ENCODE results near the gene LRPAP1. TPM values are rescaled to one million over a fixed set of nuclear protein-coding genes. Genes with fewer than 3 reads are reported as not detected.

LRPAP1 gene
- polyA plus RNA-seq, 1 donor from 2014 or later = 91.1 TPM

GRCh38 chr4:3523146-3523627 is 9.0 kb downstream of the LRPAP1 start:
- H2AFZ ChIP-seq (ENCODE audit: low read depth, low read length) = no peak overlapping the region
- H3K9me2 ChIP-seq (ENCODE audit: insufficient read depth, low read length) = no peaks in the 10 kb centered on the region
- no peak overlapping the region for H3K9ac ChIP-seq (ENCODE audit: low read length)
- no peak overlapping the region for H3K4me2 ChIP-seq (ENCODE audit: low read length)
- H3F3A ChIP-seq (ENCODE audit: insufficient read depth, low read length, poor library complexity, severe bottlenecking) = no peaks in the 10 kb centered on the region
- no peaks in the 10 kb centered on the region for H3K9me3 ChIP-seq (ENCODE audit: low read length)
- H3K4me3 ChIP-seq (ENCODE audit: low read length) = no peak overlapping the region
- H3K79me2 ChIP-seq (replicated peaks; ENCODE audit: insufficient read depth, low read length) = no peaks in the 10 kb centered on the region
- no peaks in the 10 kb centered on the region for H4K20me1 ChIP-seq (ENCODE audit: insufficient read depth)
- H3K27ac ChIP-seq (ENCODE audit: low read length) = no peak overlapping the region
- no peaks in the 10 kb centered on the region for H3K36me3 ChIP-seq (ENCODE audit: insufficient read depth, low read length)
- H3K27me3 ChIP-seq (ENCODE audit: insufficient read depth, low read depth, low read length) = no peaks in the 10 kb centered on the region
- no peak for TF ChIP-seq CTCF (IDR thresholded peaks at IDR 0.05; ENCODE audit: poor library complexity, severe bottlenecking)
- no peak for TF ChIP-seq MXI1 (conservative IDR thresholded peaks at IDR 0.05; ENCODE audit: poor library complexity, severe bottlenecking)
- TF ChIP-seq EP300 (conservative IDR thresholded peaks at IDR 0.05; ENCODE audit: poor library complexity, severe bottlenecking) = no peak
- no peak for TF ChIP-seq REST (IDR thresholded peaks at IDR 0.05; ENCODE audit: borderline replicate concordance)
- TF ChIP-seq SMC3 (conservative IDR thresholded peaks at IDR 0.05; ENCODE audit: poor library complexity) = no peak
- TF ChIP-seq RAD21 (conservative IDR thresholded peaks at IDR 0.05) = no peak
- TF ChIP-seq TAF1 (IDR thresholded peaks at IDR 0.05; ENCODE audit: low read depth) = no peak
- no peak for TF ChIP-seq POLR2AphosphoS5 (IDR thresholded peaks at IDR 0.05)
- no peak for TF ChIP-seq EZH2 (IDR thresholded peaks at IDR 0.05; ENCODE audit: borderline replicate concordance, insufficient read depth, low read length, poor library complexity, severe bottlenecking)

GRCh38 chr4:3522651-3523050 is 9.6 kb downstream of the LRPAP1 start:
- Histone ChIP-seq H3F3A (ENCODE audit: insufficient read depth, low read length, poor library complexity, severe bottlenecking) (no peaks in the 10 kb centered on the region), H3K9me3 (ENCODE audit: low read length) (no peaks in the 10 kb centered on the region), H3K9ac (ENCODE audit: low read length) (no peak overlapping the region), H3K4me3 (ENCODE audit: low read length) (no peak overlapping the region), H3K9me2 (ENCODE audit: insufficient read depth, low read length) (no peaks in the 10 kb centered on the region), H3K27ac (ENCODE audit: low read length) (no peak overlapping the region), H3K4me2 (ENCODE audit: low read length) (no peak overlapping the region), H2AFZ (ENCODE audit: low read depth, low read length) (no peak overlapping the region), H3K36me3 (ENCODE audit: insufficient read depth, low read length) (no peaks in the 10 kb centered on the region), H4K20me1 (ENCODE audit: insufficient read depth) (no peaks in the 10 kb centered on the region), H3K79me2 (replicated peaks; ENCODE audit: insufficient read depth, low read length) (no peaks in the 10 kb centered on the region), H3K27me3 (ENCODE audit: insufficient read depth, low read depth, low read length) (no peaks in the 10 kb centered on the region)
- TF ChIP-seq POLR2AphosphoS5 (IDR thresholded peaks at IDR 0.05) (no peak), SMC3 (conservative IDR thresholded peaks at IDR 0.05; ENCODE audit: poor library complexity) (no peak), EZH2 (IDR thresholded peaks at IDR 0.05; ENCODE audit: borderline replicate concordance, insufficient read depth, low read length, poor library complexity, severe bottlenecking) (no peak), TAF1 (IDR thresholded peaks at IDR 0.05; ENCODE audit: low read depth) (no peak), CTCF (IDR thresholded peaks at IDR 0.05; ENCODE audit: poor library complexity, severe bottlenecking) (no peak), MXI1 (conservative IDR thresholded peaks at IDR 0.05; ENCODE audit: poor library complexity, severe bottlenecking) (no peak), EP300 (conservative IDR thresholded peaks at IDR 0.05; ENCODE audit: poor library complexity, severe bottlenecking) (no peak), RAD21 (conservative IDR thresholded peaks at IDR 0.05) (no peak), REST (IDR thresholded peaks at IDR 0.05; ENCODE audit: borderline replicate concordance) (no peak)
